Germinal center (tissue), 1 donor: Measurements from ENCODE around the gene CRACR2B.
A peak's percentile ranks its signal among the peaks of the same experiment; 100 is the strongest.

Source experiments
- DNase-seq: peaks from one replicate; pipeline ENCODE4 v3.0.0; 2012; ENCODE audit warnings: mixed read lengths, low spot score

The CRACR2B gene

DNA sequence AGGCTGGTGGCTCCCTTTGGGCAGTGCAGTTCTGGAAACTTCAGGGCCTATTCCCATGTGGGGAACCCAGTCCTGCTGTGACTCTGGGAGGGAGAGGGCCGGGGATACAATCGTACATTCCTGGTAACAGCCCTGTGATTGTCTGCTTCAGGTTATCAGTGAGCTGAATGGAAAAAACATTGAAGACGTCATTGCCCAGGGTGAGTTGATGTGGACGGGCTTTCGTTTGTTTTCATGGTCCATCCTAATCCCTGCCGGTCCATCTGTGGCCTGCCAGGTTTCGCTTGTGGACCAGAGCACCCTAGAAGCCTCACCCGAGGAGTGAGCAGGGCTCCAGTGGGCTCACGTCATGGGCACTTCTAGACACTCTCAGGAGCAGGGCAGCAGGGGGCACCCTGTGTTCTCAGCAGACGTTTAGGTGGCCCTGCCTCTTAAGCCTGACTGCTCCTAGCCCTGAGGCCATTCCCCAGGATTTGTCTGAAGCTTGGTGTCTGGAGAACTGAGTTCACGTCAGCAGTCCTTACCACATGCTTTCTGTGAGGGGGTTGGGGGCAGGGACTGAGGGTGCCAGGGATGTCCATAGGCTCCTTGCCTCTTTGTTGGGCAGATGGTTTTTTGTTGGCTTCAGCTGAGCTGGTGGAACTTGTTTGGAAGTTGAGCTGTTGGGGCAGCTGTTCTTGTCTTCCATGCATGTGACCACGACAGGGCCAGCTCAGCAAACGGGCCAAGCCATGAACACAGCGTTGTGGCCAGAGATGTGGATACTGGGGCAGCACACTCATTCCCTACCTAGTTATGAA lies 16.1 kb upstream of the CRACR2B start:
- no peak for DNase-seq

DNA sequence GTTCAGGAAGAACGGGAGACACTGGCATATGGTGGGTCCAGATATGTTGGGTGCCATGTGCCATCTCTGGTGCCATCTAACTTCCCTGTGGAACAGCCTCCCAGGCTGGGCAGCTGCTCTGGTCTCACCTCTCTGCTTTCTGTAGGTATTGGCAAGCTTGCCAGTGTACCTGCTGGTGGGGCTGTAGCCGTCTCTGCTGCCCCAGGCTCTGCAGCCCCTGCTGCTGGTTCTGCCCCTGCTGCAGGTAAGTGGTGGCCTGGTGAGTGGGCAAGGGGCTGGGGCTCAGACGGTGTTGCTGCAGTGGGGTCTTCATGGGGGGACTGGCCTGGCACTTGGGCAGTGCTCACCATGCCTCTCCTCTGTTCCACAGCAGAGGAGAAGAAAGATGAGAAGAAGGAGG lies 15.3 kb upstream of the CRACR2B start:
- DNase-seq = no peak

GRCh38 chr11:813072-813455 lies 14.7 kb upstream of the CRACR2B start:
- DNase-seq = no peak

DNA sequence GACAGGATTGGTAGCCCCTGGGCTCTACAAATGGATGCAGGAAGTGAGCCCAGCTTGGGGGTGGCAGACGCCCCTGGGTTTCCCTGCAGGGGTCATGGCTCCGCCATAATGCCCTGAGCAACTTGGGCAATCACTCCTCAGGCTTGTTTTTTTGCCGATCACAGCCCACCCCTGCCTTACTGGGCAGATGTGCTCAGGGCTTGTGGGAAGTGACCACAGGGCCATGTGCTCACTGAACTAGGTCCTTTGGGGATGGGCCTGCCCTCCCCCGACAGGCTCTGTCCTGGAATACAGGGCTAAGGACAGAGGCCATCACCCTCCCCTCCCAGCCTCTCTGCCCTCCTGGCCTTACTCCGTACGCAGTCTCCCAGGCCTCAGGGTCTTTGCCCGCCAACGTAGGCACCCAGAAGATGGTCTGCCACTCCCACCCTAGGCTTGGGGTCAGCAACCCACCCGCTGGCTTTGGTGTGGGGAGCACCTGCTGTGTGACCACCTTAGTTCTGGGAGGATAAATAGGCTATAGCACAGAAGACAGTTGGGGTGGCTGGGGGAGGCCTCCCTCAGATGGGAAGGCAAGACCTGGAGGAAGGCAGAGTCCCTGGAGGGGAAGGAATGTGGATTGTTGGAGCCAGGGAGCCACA lies 14.1 kb upstream of the CRACR2B start:
- no peak for DNase-seq

- no peak for DNase-seq
Observed at GRCh38 chr11:815675-816432, 11.9 kb upstream of the CRACR2B start.

- no peak for DNase-seq
Observed at GRCh38 chr11:816433-816779, 11.3 kb upstream of the CRACR2B start.

DNA sequence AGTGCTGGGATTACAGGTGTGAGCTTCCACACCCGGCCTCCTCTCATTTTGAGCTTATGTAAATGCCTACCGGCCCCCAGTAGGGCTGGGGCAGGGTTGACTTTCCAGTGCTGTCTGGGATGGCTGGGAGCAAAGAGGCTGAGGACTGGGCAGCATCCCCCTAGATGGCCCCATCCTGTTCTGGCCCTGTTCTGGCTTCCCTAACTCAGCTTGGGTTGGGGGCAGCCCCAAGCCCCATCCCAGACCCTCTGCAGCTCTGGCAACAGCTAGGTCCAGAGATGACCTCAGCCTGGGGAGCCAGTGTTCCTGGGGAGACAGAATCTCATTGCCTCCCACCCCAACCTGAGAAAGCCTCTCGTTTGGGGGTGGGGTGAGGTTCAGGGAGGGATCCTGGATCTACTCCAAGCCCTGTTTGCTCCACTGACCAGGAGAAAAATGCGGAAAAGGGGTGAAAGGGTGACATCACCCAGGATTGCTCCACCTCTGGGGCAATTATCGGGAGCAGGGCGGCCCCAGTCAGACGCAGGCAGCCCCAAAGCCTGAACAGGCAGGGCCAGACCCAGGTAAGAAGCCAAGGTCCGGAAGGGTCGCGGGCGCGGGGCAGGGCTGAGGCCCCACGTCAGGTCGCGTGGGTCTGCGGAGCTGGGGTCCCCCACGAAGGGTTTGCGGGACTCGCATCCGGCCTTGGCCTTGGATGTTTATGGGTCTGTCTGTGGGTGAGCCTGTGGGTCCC lies 9.2 kb upstream of the CRACR2B start, which contains the start of gene PNPLA2:
Gene PNPLA2, plus strand, starts transcription at position 519 of the 733 bp plus-strand sequence. CDS start 805 bp downstream, outside the sequence.
- DNase-seq = no peak

GRCh38 chr11:819129-819931 lies 8.4 kb upstream of the CRACR2B start:
- peak; percentile 95 for DNase-seq

DNA sequence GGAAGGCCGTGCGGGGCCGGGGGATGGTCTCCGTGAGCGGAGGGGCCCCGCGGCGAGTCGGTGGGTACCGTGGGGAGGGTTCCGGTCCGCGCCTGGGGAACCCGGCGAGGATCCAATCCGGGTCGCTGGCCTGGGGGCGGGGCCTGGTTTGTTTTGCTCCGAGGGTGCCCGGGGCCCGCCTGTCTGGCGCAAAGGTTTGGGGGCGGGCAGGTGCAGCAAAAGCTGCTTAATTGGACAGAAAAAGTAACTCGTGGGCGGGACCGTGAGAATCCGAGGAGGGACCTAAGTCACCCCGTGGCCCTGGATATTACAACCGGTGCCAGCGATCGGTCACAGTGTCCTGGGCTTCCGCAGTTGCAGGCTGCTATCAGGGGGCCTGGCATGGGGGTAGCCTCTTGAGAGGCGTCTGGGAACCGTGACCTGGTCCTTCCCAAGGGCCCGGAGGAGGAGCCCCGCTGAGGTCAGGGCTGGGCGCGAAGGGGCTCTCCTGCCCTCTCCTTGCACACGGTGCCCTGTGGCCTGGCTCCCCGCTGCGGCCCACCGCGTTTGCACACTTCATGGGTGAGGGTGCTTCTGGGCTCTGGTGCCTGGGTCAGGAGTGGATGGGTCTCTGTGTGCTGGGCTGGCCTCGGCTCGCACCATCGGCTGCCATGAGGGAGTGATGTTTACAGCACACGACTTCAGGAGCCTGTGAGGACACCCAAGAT lies 7.6 kb upstream of the CRACR2B start:
- peak; percentile 91 for DNase-seq

GRCh38 chr11:820655-821511 lies 6.8 kb upstream of the CRACR2B start:
- no peak for DNase-seq

GRCh38 chr11:821512-822371 lies 6.0 kb upstream of the CRACR2B start:
- DNase-seq = no peak

DNA sequence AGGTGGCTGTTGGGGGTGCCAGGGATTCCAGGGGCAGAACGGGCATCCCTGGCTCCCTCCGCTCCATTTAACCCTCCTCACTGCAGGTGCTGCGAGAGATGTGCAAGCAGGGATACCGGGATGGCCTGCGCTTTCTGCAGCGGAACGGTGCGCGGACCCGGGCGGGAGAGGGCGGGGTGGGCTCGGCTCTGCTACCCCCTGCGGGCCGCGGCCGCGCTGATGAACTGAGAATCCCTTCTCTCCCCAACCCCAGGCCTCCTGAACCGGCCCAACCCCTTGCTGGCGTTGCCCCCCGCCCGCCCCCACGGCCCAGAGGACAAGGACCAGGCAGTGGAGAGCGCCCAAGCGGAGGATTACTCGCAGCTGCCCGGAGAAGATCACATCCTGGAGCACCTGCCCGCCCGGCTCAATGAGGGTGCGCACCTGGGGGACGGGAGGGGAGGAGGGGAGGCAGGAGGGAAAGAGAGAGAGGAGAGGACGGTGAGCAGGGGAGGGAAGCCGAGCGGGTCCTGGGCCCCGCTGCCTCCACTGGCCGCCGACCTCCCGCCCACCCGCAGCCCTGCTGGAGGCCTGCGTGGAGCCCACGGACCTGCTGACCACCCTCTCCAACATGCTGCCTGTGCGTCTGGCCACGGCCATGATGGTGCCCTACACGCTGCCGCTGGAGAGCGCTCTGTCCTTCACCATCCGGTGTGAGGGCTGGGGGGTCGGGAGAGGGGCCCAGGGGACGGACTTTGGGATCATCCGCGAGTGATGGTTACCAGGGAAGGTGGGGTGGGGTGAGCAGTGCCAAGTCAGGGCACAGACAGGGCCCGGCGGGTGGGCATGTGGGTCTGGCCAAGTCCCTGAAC lies 4.1 kb upstream of the CRACR2B start:
- DNase-seq = no peak

- no peak for DNase-seq
Observed at GRCh38 chr11:824292-824880, 3.3 kb upstream of the CRACR2B start.

GRCh38 chr11:824942-825341 lies 2.8 kb upstream of the CRACR2B start:
- DNase-seq = no peak

GRCh38 chr11:825366-826226 lies 2.1 kb upstream of the CRACR2B start:
- no peak for DNase-seq

- DNase-seq = no peak
Observed at GRCh38 chr11:826227-826621, 1.5 kb upstream of the CRACR2B start.

GRCh38 chr11:826836-827145 lies 928 bp upstream of the CRACR2B start:
- DNase-seq = no peak
